Islet precursor cell (in vitro differentiated cells): ENCODE results near the gene CCL17.

Experiments
- DNase-seq: peaks from one replicate; pipeline ENCODE4 v3.0.0-alpha.2; 2018

The CCL17 gene

GRCh38 chr16:57401943-57402640 is 2.5 kb upstream of the CCL17 start:
- peak; percentile 63 for DNase-seq

- no peak for DNase-seq
Measured at GRCh38 chr16:57405097-57405496, 530 bp downstream of the CCL17 start.

- DNase-seq, result no peak
Measured at GRCh38 chr16:57406881-57407280, 2.3 kb downstream of the CCL17 start.

- DNase-seq, result no peak
Measured at GRCh38 chr16:57407521-57408353, 3.2 kb downstream of the CCL17 start.

GRCh38 chr16:57409065-57409464 is 4.5 kb downstream of the CCL17 start:
- no peak for DNase-seq

GRCh38 chr16:57409870-57410587 is 5.5 kb downstream of the CCL17 start:
- DNase-seq, result peak; percentile 58

- no peak for DNase-seq
Measured at GRCh38 chr16:57411362-57411976, 6.9 kb downstream of the CCL17 start.

GRCh38 chr16:57412584-57412983 is 8.0 kb downstream of the CCL17 start:
- no peak for DNase-seq

- DNase-seq, result no peak
Measured at GRCh38 chr16:57413301-57413730, 8.7 kb downstream of the CCL17 start.

- no peak for DNase-seq
Measured at GRCh38 chr16:57413733-57414132, 9.2 kb downstream of the CCL17 start.

- DNase-seq, result no peak
Measured at GRCh38 chr16:57416084-57416483, 11.5 kb downstream of the CCL17 start.

- no peak for DNase-seq
Measured at GRCh38 chr16:57419506-57419905, 14.9 kb downstream of the CCL17 start.

- peak; percentile 71 for DNase-seq
Measured at GRCh38 chr16:57422026-57422944, 17.7 kb downstream of the CCL17 start.

GRCh38 chr16:57423152-57423551 is 18.6 kb downstream of the CCL17 start:
- no peak for DNase-seq

GRCh38 chr16:57424583-57424982 is 20.0 kb downstream of the CCL17 start:
- DNase-seq, result no peak

GRCh38 chr16:57426356-57426755 is 21.8 kb downstream of the CCL17 start:
- no peak for DNase-seq

GRCh38 chr16:57427307-57427706 is 22.7 kb downstream of the CCL17 start:
- no peak for DNase-seq

- DNase-seq, result no peak
Measured at GRCh38 chr16:57427824-57428223, 23.3 kb downstream of the CCL17 start.

- DNase-seq, result no peak
Measured at GRCh38 chr16:57430955-57431354, 26.4 kb downstream of the CCL17 start.

- DNase-seq, result no peak
Measured at GRCh38 chr16:57432505-57432904, 27.9 kb downstream of the CCL17 start.

GRCh38 chr16:57432989-57433388 is 28.4 kb downstream of the CCL17 start:
- DNase-seq, result no peak

GRCh38 chr16:57434003-57434402 is 29.4 kb downstream of the CCL17 start:
- no peak for DNase-seq
